ENCODE data around the gene BUD31. TPM values are rescaled to one million over a fixed set of nuclear protein-coding genes. Genes with fewer than 3 reads are reported as not detected.
A peak's percentile ranks its signal among the peaks of the same experiment; 100 is the strongest.

BUD31 gene
- total and polyA plus RNA-seq, 2 of the 8 experiments (the other 6 are each of a cell fraction or from before 2014, with no cell fraction given) = 46.7 to 114 TPM

- TF ChIP-seq CTCF (IDR thresholded peaks at IDR 0.05; ENCODE audit: control extremely low read depth in 1 of 3, insufficient read depth in 1 of 3, low read depth in 1 of 3, low read length in 3 of 3) (peak; percentile 63 to 72 (median 71)), TAF7 (optimal IDR thresholded peaks at IDR 0.05; ENCODE audit: borderline replicate concordance, low read depth, low read length) (no peak), SUZ12 (IDR thresholded peaks at IDR 0.05; ENCODE audit: low read length) (no peak)
Observed at GRCh38 chr7:99365318-99366141, 43.2 kb upstream of the BUD31 start (continued).
